Amniotic epithelial cell (primary cell): Measurements from ENCODE around the gene MYO1A.
"Not testable (repeated sequence)": the region's sequence is repeated elsewhere in the genome, so short reads cannot be mapped to it uniquely, and the experiment has no call there.

ENCODE experiments used
- DNase-seq: peaks from one replicate; pipeline ENCODE4 v3.0.0-alpha.2; 2010; ENCODE audit warnings: low read depth

MYO1A gene

GRCh38 chr12:57087010-57087690 lies 37.2 kb upstream of the MYO1A start:
- peak; percentile 88 for DNase-seq

DNA sequence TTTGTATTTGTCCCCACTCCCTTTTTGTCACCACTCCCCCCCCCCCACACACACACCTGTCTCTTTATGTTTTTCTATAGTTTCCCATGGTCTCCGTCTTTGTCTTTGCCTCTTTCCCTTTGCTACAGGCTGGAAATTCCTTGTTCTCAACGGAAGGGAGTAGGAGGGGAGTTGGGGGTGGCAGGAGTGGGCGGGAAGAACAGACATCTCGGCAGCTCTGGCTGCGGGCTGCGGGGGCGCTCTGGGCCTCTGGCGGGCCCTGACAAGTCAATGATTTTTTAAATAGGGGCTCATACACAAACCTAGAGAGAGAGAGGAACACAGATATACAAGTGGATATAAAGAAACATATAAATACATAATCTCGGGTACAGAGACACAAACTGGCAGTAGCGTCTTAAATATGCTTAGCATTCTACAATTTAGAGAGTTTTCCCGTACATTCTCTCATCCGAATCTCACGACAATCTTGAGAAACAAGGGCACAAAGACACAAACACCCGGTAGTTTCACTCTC lies 36.6 kb upstream of the MYO1A start:
- DNase-seq, result peak; percentile 80

DNA sequence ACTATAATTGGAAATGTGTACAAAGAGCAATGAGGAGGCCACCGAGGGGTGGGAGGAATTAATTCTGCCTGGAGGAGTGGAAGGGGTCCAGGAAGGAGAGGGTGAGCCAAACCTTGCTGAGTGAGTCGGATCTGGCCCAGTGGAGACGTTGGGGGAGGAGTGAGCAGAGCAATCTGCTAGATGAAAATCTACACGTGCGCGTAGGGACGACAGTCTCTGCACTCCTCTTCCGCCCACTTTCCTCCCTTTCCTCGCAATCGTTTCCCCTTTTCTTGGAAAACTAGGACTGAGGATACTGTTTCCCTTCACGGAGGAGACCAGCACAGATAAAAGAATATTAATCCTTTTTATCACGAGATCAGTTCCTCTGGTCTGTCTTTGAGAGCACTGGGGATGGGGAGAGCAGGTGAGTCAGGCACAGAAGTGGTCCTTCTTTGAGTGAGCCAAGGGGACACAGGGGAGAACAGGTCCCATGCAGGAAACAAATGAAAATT lies 36.1 kb upstream of the MYO1A start:
- peak; percentile 52 for DNase-seq

DNA sequence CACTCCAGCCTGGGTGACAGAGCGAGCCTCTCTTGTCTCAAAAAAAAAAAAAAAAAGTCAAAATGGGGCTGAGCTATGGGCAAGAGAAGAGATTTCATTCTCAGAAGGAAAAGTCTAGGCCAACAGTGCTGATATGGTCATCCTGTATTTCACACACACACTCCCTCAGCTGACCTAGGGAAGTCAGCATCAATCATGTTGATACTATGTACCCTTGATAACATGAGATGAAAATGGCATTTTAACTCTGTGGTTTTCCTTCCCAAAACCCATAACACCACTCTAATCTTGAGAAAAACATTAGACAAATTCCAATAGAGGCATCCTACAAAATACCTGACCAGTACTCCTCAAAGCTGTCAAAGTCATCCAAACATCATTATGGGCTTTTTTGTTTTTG lies 30.9 kb upstream of the MYO1A start:
- peak; percentile 91 for DNase-seq

DNA sequence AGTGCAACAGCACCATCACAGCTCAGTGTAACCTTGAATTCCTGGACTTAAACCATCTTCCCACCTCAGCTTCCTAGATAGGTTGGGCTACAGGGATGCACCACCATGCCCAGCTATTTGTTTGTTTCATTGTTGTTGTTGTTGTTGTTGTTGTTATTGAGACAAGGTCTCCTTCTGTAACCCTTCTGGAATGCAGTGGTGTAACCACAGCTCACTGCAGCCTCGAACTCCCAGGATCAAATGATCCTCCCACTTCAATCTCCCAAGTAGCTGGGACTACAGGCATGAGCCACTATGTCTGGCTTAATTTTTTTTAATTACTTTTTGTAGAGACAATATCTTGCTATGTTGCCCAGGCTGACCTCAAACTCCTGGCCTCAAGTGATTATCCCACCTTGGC lies 29.9 kb upstream of the MYO1A start:
- DNase-seq, result no peak

- DNase-seq, result peak; percentile 100
These were observed 28.8 kb upstream of the MYO1A start, which contains the start of gene NEMP1 for GRCh38 chr12:57078519-57079404. TSS of gene NEMP1 (minus strand) at chr12:57078791. CDS start at chr12:57078745, 46 bp downstream.

- not testable (repeated sequence) for DNase-seq
These were observed 23.9 kb upstream of the MYO1A start for GRCh38 chr12:57073566-57074450.

DNA sequence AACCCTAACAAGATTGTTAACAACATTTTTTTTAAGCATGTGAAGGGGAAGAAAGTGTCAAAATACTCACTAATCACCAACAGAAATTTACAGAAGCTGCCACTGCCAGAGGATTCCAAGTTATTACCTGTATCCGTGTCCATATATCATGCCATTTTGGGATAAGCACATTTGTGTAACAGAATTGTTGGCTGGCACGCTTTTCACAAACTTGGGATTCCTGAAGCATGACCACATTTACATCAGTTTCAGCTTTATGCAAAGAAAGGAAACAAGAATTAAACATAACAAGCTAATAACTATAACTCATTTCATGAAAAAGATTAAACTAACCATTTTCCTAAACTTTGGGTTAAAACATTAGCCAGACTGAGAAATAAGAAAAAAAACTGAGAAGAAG lies 22.7 kb upstream of the MYO1A start:
- DNase-seq, result peak; percentile 58

- DNase-seq, result peak; percentile 96
These were observed 19.6 kb upstream of the MYO1A start for GRCh38 chr12:57069523-57069922.

DNA sequence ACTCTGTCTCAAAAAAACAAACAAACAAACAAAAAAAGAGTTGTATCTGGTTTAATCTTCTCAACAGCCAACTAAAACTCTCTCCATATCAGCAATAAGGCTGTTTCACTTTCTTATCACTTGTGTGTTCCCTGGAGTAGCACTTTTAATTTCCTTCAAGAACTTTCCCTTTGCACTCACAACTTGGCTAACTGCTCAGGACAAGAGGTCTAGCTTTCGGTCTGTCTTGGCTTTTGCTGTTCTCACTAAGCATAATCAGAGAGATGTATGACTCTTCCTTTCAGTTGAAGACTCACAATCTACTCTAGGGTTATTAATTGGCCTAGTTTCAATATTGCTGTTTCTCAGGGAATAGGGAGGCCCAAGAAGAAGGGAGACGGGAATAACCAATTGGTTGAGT lies 16.3 kb upstream of the MYO1A start:
- no peak for DNase-seq

DNA sequence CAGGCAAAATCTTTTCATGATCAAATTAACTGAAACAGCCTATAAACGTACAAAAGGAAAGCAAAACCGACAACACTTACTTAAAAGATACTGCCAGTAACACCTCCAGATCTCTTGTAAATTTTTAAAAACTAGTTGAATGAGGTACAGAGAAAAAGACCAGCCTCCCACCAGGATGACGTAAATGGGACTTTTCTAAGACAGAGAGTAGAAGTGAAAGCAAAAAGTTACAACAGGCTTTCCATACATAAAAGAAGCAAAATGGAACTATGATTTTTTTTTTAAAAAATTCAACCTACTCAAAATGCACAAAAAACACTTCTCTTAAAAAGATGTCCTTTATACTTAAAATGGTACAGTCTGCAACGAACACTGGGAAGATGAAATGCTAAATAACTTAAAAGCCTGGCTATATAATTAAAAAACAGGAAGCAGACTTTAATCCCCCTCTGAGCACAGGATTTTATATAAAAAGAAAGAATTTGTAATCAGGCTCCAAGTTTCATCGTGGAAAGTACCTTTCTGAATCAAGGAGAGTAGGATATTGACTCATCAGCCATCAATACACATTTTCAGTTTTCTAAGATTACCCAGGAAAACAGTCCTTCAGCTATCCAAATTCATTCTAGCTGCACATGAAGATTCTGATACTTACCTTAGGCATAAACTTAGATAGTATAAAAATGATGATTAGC lies 14.2 kb upstream of the MYO1A start:
- DNase-seq, result no peak

- no peak for DNase-seq
These were observed 8.5 kb upstream of the MYO1A start for GRCh38 chr12:57058454-57058853.

GRCh38 chr12:57057067-57057751 lies 7.3 kb upstream of the MYO1A start:
- DNase-seq, result no peak

- no peak for DNase-seq
These were observed 5.9 kb upstream of the MYO1A start for GRCh38 chr12:57055824-57056223.

DNA sequence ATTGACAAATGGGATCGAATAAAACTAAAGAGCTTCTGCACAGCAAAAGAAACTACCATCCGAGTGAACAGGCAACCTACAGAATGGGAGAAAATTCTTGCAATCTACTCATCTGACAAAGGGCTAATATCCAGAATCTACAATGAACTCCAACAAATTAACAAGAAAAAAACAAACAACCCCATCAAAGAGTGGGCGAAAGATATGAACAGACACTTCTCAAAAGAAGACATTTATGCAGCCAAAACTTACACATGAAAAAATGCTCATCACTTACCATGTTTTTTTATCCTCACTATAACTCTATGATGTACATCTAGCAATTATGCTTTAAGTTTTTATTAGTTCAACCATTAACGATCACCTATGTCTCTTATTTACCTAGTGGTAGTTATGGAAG lies 4.0 kb upstream of the MYO1A start:
- not testable (repeated sequence) for DNase-seq

- not testable (repeated sequence) for DNase-seq
These were observed 3.2 kb upstream of the MYO1A start for GRCh38 chr12:57053146-57053545.

- no peak for DNase-seq
These were observed 1.1 kb upstream of the MYO1A start for GRCh38 chr12:57051011-57051410.

- no peak for DNase-seq
These were observed 846 bp downstream of the MYO1A start for GRCh38 chr12:57049119-57049446.

DNA sequence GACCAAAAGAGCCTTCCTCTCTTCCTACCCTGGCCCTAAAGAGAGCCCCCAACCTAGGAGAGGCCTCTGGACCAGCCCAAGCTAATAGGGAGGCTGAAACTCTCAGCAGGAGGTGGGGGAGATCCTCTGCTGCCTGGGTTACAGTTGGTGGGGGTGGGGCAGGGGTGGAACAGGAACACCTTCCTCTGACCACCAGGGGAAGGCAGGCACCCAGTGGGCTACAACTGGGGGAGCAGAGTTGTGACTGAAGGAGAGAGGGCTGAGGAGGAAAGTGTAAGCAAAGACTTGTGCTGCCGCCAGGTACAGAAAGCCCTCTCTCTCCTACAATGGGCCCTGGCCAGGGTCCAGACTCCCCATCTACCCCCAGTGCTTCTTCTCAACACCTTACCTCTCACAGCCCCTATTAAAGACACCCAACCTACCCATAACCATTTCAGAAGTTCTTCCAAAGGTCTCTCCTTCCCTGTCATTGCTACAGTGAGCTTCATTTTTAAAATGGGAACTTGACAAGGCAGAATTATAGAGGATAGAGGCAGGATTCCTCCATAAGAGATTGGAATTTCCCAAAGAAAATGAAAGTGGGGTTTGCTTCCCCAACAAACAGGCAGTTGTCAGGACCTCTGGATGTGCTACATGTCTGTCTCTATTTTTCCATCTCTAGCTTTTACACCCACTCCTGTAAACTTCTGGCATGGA lies 1.4 kb downstream of the MYO1A start:
- no peak for DNase-seq

DNA sequence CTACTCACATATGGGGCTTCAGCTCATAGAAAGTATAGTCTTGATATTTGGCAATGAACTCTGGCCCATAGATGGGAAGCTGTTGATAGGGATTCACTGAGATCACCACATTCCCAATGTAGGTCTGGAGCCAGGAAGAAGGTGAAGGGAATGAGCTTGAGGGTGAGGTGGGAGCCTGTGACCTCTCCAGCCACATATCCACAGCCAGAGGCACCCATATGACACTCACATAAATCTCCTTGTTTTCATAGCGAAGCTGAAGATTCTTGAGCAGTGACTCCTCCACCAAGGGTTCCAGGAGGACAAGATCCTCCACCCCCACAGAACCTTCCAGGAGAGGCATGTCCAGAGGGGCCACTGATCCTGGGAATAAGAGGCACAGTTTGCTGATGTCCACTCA lies 1.9 kb downstream of the MYO1A start:
- peak; percentile 37 for DNase-seq
